Measurements from ENCODE around the gene ADSL. TPM values are rescaled to one million over a fixed set of nuclear protein-coding genes. Genes with fewer than 3 reads are reported as not detected.

The ADSL gene
- total and polyA plus RNA-seq, 2 of the 8 experiments (the other 6 are each of a cell fraction or from before 2014, with no cell fraction given): 197 to 218 TPM

DNA sequence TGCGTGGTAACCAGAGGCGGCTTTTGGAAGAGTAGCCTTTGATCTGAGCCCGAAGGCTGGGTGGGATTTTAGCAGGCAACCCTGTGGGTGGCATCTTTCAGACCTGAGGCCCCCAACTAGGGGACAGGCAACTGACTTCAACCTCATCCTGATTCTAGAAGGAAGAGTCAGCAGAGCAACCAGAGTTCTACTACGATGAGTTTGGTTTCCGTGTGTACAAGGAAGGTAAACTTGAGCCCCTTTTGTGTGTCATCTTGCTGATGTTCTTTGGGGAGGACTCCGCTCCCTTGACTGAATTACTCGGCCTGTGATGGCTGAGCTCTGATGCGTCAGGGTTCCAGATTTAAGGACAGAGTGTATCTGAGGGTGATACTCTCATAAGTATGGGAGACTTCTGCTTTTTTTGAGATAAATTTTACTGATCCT, 55.7 kb downstream of the ADSL start:
- no peak overlapping the region for H2BK120ac ChIP-seq (replicated peaks; ENCODE audit: low read depth, low read length)
- 93% methylated on average over 8 of the region's 8 CpGs; no CpG with 5 or more reads in 1 of the 2 experiments for WGBS, 2 experiments (ENCODE audit: extremely low coverage in 1 of 2, insufficient coverage in 1 of 2, insufficient read length in 1 of 2, insufficient replicate concordance in 2 of 2, low coverage in 1 of 2, low lambda C conversion rate in 2 of 2, missing lambda C conversion rate in 1 of 2)
- H3K23ac ChIP-seq (ENCODE audit: insufficient read length): no peak overlapping the region
- no peak overlapping the region for H3K4me2 ChIP-seq (ENCODE audit: insufficient read depth in 1 of 2, low read depth in 2 of 2, low read length in 2 of 2)
- no peak overlapping the region for H2BK12ac ChIP-seq (ENCODE audit: low read depth, low read length)
- TF ChIP-seq ASH2L (IDR thresholded peaks at IDR 0.05; ENCODE audit: low read length): no peak
- no peak for TF ChIP-seq RNF2 (IDR thresholded peaks at IDR 0.05; ENCODE audit: borderline replicate concordance, low read depth, low read length, missing control alignments, poor library complexity, severe bottlenecking)
- TF ChIP-seq SIRT6 (IDR thresholded peaks at IDR 0.05; ENCODE audit: low read length): no peak
- TF ChIP-seq, protein P1, sequence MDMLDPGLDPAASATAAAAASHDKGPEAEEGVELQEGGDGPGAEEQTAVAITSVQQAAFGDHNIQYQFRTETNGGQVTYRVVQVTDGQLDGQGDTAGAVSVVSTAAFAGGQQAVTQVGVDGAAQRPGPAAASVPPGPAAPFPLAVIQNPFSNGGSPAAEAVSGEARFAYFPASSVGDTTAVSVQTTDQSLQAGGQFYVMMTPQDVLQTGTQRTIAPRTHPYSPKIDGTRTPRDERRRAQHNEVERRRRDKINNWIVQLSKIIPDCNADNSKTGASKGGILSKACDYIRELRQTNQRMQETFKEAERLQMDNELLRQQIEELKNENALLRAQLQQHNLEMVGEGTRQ (IDR thresholded peaks at IDR 0.05; ENCODE audit: low read length): no peak
- TF ChIP-seq, protein P2, sequence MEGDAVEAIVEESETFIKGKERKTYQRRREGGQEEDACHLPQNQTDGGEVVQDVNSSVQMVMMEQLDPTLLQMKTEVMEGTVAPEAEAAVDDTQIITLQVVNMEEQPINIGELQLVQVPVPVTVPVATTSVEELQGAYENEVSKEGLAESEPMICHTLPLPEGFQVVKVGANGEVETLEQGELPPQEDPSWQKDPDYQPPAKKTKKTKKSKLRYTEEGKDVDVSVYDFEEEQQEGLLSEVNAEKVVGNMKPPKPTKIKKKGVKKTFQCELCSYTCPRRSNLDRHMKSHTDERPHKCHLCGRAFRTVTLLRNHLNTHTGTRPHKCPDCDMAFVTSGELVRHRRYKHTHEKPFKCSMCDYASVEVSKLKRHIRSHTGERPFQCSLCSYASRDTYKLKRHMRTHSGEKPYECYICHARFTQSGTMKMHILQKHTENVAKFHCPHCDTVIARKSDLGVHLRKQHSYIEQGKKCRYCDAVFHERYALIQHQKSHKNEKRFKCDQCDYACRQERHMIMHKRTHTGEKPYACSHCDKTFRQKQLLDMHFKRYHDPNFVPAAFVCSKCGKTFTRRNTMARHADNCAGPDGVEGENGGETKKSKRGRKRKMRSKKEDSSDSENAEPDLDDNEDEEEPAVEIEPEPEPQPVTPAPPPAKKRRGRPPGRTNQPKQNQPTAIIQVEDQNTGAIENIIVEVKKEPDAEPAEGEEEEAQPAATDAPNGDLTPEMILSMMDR (IDR thresholded peaks at IDR 0.05; ENCODE audit: control extremely low read depth in 1 of 3, insufficient read depth in 1 of 3, low read depth in 1 of 3, low read length in 3 of 3): no peak
- no peak for TF ChIP-seq SAP30 (IDR thresholded peaks at IDR 0.05; ENCODE audit: insufficient read depth, insufficient replicate concordance, low read length)
- TF ChIP-seq CREB1 (IDR thresholded peaks at IDR 0.05): no peak
- no peaks in the 10 kb centered on the region for H3K79me2 ChIP-seq (ENCODE audit: control insufficient read depth in 1 of 2, insufficient read depth in 2 of 2, low read length in 2 of 2)
- no peak overlapping the region for H3K9ac ChIP-seq (replicated peaks in 1 of 4; ENCODE audit: extremely low read depth in 1 of 4, low read depth in 3 of 4, low read length in 3 of 4)
- H3K27me3 ChIP-seq (replicated peaks in 1 of 4; ENCODE audit: control insufficient read depth in 3 of 4, extremely low read depth in 1 of 4, insufficient read depth in 3 of 4, low read length in 3 of 4): no peaks in the 10 kb centered on the region
- POLR2A ChIA-PET (ENCODE audit: partially characterized antibody): no interaction called here
- no peak for FAIRE-seq
- H3K4me3 ChIP-seq (ENCODE audit: extremely low read depth in 1 of 4, insufficient read depth in 2 of 4, low read depth in 3 of 4, low read length in 4 of 4): no peak overlapping the region
- H3K27ac ChIP-seq (ENCODE audit: low read depth, low read length): no peak overlapping the region
- H2BK20ac ChIP-seq (ENCODE audit: low read length): no peak overlapping the region
- H3K79me1 ChIP-seq (ENCODE audit: low read depth, low read length): no peaks in the 10 kb centered on the region
- H3K23me2 ChIP-seq (ENCODE audit: low read depth, low read length): no peaks in the 10 kb centered on the region
- H3K56ac ChIP-seq (replicated peaks; ENCODE audit: insufficient read length, low read depth, low read length): no peak overlapping the region
- H2BK15ac ChIP-seq (ENCODE audit: low read length): no peak overlapping the region
- CTCF ChIA-PET (ENCODE audit: partially characterized antibody): interaction anchor here (1.0 kb wide), 1 partner anchor 244 kb away, joined by 4 read pairs; no protein-coding TSS in a partner anchor
- H4K5ac ChIP-seq (ENCODE audit: insufficient read length, low read depth, low read length): no peak overlapping the region
- H3K14ac ChIP-seq (ENCODE audit: insufficient read length): no peak overlapping the region
- H4K91ac ChIP-seq (replicated peaks; ENCODE audit: insufficient read length, low read length): no peak overlapping the region
- H3K9me3 ChIP-seq (ENCODE audit: insufficient read depth in 2 of 2, low read depth in 1 of 2, low read length in 1 of 2): no peaks in the 10 kb centered on the region
- H2AFZ ChIP-seq (ENCODE audit: low read length): no peak overlapping the region
- H3K4me1 ChIP-seq (replicated peaks in 1 of 4; ENCODE audit: control insufficient read depth in 3 of 4, insufficient read depth in 4 of 4, low read length in 3 of 4): peaks cover 0 to 2% (median 0%) of the 10 kb centered on the region in 4 experiments; a peak in 3 of 7 replicates
- H4K20me1 ChIP-seq (replicated peaks in 1 of 2; ENCODE audit: control insufficient read depth in 1 of 2, insufficient read depth in 2 of 2, low read length in 2 of 2): no peaks in the 10 kb centered on the region
- H2BK5ac ChIP-seq (ENCODE audit: low read depth, low read length): no peak overlapping the region
- H3K4ac ChIP-seq (replicated peaks; ENCODE audit: insufficient read length, low read depth, low read length): no peak overlapping the region
- no peak for DNase-seq (ENCODE audit: low read depth in 1 of 2, low spot score in 2 of 2)
- no peak overlapping the region for H2AK5ac ChIP-seq (ENCODE audit: low read depth, low read length)
- no peak overlapping the region for H4K8ac ChIP-seq (ENCODE audit: extremely low read depth, insufficient read depth, low read length)
- peaks cover 2 to 28% (median 9%) of the 10 kb centered on the region in 4 experiments; a peak in 7 of 8 replicates for H3K36me3 ChIP-seq (ENCODE audit: control insufficient read depth in 2 of 4, insufficient read depth in 4 of 4, low read length in 3 of 4)
- no peak overlapping the region for H3K18ac ChIP-seq (ENCODE audit: extremely low read depth, low read length)

All from H1 (cell line).